ENCODE measurements around the gene DENND1A. TPM values are rescaled to one million over a fixed set of nuclear protein-coding genes. Genes with fewer than 3 reads are reported as not detected.

The DENND1A gene
- total RNA-seq, 1 experiment from 2014 or later = 23.5 TPM

DNA sequence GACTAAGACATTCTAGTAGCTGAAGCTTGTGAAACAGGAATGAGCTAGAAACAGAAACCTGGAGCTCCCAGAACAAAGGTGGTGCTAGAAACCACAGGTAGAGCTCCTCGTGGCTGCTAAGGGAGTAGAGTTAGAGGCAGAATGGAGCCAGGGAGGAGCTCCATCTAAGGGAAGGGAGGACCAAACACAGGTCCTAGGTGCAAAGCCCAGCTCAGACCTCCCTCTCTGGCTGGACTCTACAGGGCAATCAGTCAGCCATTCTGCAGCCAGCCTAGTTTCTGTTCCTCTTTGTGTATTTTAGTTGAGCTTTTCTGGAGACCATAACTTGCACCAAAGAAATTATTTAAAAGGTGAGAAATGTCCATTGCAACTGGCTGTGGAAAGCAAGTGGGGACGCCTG, 503.5 kb downstream of the DENND1A start (continued):
- TF ChIP-seq, protein P1, sequence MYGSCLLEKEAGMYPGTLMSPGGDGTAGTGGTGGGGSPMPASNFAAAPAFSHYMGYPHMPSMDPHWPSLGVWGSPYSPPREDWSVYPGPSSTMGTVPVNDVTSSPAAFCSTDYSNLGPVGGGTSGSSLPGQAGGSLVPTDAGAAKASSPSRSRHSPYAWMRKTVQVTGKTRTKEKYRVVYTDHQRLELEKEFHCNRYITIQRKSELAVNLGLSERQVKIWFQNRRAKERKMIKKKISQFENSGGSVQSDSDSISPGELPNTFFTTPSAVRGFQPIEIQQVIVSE (CRISPR knock-in tag; IDR thresholded peaks at IDR 0.05; ENCODE audit: borderline replicate concordance) = no peak
- TF ChIP-seq, protein P2, sequence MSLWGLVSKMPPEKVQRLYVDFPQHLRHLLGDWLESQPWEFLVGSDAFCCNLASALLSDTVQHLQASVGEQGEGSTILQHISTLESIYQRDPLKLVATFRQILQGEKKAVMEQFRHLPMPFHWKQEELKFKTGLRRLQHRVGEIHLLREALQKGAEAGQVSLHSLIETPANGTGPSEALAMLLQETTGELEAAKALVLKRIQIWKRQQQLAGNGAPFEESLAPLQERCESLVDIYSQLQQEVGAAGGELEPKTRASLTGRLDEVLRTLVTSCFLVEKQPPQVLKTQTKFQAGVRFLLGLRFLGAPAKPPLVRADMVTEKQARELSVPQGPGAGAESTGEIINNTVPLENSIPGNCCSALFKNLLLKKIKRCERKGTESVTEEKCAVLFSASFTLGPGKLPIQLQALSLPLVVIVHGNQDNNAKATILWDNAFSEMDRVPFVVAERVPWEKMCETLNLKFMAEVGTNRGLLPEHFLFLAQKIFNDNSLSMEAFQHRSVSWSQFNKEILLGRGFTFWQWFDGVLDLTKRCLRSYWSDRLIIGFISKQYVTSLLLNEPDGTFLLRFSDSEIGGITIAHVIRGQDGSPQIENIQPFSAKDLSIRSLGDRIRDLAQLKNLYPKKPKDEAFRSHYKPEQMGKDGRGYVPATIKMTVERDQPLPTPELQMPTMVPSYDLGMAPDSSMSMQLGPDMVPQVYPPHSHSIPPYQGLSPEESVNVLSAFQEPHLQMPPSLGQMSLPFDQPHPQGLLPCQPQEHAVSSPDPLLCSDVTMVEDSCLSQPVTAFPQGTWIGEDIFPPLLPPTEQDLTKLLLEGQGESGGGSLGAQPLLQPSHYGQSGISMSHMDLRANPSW (CRISPR knock-in tag; conservative IDR thresholded peaks at IDR 0.05; ENCODE audit: low read depth) = no peak
- TF ChIP-seq, protein P3, sequence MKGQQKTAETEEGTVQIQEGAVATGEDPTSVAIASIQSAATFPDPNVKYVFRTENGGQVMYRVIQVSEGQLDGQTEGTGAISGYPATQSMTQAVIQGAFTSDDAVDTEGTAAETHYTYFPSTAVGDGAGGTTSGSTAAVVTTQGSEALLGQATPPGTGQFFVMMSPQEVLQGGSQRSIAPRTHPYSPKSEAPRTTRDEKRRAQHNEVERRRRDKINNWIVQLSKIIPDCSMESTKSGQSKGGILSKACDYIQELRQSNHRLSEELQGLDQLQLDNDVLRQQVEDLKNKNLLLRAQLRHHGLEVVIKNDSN (CRISPR knock-in tag; IDR thresholded peaks at IDR 0.05) = no peak
- TF ChIP-seq ZBTB21 (CRISPR knock-in tag; IDR thresholded peaks at IDR 0.05; ENCODE audit: borderline replicate concordance) = no peak

DNA sequence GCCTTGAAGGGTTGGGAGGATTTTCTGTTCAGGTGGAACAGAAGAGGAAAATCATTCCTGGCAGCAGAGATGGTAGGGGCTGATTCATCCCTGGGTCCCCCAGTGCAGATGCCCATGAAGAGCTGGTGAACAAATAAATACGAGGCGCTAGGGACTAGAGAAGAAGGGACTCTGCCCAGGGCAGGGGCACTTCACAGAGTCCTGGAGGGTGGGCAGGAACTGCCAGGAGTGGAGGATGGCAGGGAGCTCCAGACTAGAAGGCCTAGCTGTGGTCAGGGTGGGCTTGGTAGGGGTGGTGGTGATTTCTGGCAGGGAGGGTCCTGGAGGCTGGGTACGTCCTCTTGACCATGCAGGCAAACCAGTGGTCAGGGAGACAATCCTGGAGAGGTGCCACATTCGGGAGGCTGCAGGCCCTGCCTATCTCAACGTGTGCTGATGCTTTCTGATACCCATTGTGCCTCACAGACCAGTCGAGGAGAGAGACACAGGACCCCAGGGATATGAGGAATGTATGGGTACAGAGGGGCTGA, 504.0 kb downstream of the DENND1A start:
- H3K4me3 Mint-ChIP-seq = no peak overlapping the region
- no peak for ATAC-seq
- ChIA-PET CTCF (interaction anchor here (1.0 to 2.4 kb wide), 6 partner anchors 10 to 117 kb away, joined by 3 to 11 read pairs (median 7); no protein-coding TSS in a partner anchor), POLR2A (interaction anchor here (0.6 to 0.9 kb wide), 2 partner anchors 10 to 139 kb away, joined by 3 to 7 read pairs; no protein-coding TSS in a partner anchor)
- 0 out of 2 replicates have a peak overlapping the region, but pooled peaks have one; percentile 13 for H3K27ac Mint-ChIP-seq
- H3K36me3 Mint-ChIP-seq = peaks cover 11% of the 10 kb centered on the region
- peaks cover 30% of the 10 kb centered on the region for H3K4me1 Mint-ChIP-seq
- no peak for DNase-seq (ENCODE audit: low spot score)
- no peaks in the 10 kb centered on the region for H3K9me3 Mint-ChIP-seq
- no peaks in the 10 kb centered on the region; the same call in 1 of the 2 replicates for H3K27me3 Mint-ChIP-seq (ENCODE audit: low read depth)
- TF ChIP-seq ETV6 (CRISPR knock-in tag; IDR thresholded peaks at IDR 0.05) (no peak), CBFB (CRISPR knock-in tag; IDR thresholded peaks at IDR 0.05; ENCODE audit: low read depth) (no peak), NFE2L1 (CRISPR knock-in tag; IDR thresholded peaks at IDR 0.05) (no peak), GTF2I (CRISPR knock-in tag; conservative IDR thresholded peaks at IDR 0.05) (no peak), ZBTB21 (CRISPR knock-in tag; IDR thresholded peaks at IDR 0.05; ENCODE audit: borderline replicate concordance) (no peak), ESRRA (CRISPR knock-in tag; IDR thresholded peaks at IDR 0.05; ENCODE audit: borderline replicate concordance) (no peak), TCF7 (CRISPR knock-in tag; IDR thresholded peaks at IDR 0.05; ENCODE audit: low read depth) (no peak), ZNF671 (CRISPR knock-in tag; IDR thresholded peaks at IDR 0.05) (no peak), FOXP1 (CRISPR knock-in tag; IDR thresholded peaks at IDR 0.05; ENCODE audit: borderline replicate concordance) (no peak), JAZF1 (CRISPR knock-in tag; IDR thresholded peaks at IDR 0.05) (no peak), GRHL2 (CRISPR knock-in tag; IDR thresholded peaks at IDR 0.05; ENCODE audit: insufficient replicate concordance, severe bottlenecking) (no peak)
- TF ChIP-seq, protein P1 (CRISPR knock-in tag; IDR thresholded peaks at IDR 0.05; ENCODE audit: borderline replicate concordance) = no peak
- TF ChIP-seq, protein P4, sequence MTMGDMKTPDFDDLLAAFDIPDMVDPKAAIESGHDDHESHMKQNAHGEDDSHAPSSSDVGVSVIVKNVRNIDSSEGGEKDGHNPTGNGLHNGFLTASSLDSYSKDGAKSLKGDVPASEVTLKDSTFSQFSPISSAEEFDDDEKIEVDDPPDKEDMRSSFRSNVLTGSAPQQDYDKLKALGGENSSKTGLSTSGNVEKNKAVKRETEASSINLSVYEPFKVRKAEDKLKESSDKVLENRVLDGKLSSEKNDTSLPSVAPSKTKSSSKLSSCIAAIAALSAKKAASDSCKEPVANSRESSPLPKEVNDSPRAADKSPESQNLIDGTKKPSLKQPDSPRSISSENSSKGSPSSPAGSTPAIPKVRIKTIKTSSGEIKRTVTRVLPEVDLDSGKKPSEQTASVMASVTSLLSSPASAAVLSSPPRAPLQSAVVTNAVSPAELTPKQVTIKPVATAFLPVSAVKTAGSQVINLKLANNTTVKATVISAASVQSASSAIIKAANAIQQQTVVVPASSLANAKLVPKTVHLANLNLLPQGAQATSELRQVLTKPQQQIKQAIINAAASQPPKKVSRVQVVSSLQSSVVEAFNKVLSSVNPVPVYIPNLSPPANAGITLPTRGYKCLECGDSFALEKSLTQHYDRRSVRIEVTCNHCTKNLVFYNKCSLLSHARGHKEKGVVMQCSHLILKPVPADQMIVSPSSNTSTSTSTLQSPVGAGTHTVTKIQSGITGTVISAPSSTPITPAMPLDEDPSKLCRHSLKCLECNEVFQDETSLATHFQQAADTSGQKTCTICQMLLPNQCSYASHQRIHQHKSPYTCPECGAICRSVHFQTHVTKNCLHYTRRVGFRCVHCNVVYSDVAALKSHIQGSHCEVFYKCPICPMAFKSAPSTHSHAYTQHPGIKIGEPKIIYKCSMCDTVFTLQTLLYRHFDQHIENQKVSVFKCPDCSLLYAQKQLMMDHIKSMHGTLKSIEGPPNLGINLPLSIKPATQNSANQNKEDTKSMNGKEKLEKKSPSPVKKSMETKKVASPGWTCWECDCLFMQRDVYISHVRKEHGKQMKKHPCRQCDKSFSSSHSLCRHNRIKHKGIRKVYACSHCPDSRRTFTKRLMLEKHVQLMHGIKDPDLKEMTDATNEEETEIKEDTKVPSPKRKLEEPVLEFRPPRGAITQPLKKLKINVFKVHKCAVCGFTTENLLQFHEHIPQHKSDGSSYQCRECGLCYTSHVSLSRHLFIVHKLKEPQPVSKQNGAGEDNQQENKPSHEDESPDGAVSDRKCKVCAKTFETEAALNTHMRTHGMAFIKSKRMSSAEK (CRISPR knock-in tag; IDR thresholded peaks at IDR 0.05; ENCODE audit: borderline replicate concordance) = no peak
- TF ChIP-seq, protein P5, sequence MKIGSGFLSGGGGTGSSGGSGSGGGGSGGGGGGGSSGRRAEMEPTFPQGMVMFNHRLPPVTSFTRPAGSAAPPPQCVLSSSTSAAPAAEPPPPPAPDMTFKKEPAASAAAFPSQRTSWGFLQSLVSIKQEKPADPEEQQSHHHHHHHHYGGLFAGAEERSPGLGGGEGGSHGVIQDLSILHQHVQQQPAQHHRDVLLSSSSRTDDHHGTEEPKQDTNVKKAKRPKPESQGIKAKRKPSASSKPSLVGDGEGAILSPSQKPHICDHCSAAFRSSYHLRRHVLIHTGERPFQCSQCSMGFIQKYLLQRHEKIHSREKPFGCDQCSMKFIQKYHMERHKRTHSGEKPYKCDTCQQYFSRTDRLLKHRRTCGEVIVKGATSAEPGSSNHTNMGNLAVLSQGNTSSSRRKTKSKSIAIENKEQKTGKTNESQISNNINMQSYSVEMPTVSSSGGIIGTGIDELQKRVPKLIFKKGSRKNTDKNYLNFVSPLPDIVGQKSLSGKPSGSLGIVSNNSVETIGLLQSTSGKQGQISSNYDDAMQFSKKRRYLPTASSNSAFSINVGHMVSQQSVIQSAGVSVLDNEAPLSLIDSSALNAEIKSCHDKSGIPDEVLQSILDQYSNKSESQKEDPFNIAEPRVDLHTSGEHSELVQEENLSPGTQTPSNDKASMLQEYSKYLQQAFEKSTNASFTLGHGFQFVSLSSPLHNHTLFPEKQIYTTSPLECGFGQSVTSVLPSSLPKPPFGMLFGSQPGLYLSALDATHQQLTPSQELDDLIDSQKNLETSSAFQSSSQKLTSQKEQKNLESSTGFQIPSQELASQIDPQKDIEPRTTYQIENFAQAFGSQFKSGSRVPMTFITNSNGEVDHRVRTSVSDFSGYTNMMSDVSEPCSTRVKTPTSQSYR (CRISPR knock-in tag; IDR thresholded peaks at IDR 0.05) = no peak
- TF ChIP-seq, protein P6, sequence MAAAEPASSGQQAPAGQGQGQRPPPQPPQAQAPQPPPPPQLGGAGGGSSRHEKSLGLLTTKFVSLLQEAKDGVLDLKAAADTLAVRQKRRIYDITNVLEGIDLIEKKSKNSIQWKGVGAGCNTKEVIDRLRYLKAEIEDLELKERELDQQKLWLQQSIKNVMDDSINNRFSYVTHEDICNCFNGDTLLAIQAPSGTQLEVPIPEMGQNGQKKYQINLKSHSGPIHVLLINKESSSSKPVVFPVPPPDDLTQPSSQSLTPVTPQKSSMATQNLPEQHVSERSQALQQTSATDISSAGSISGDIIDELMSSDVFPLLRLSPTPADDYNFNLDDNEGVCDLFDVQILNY (CRISPR knock-in tag; IDR thresholded peaks at IDR 0.05) = no peak
- TF ChIP-seq, protein P7, sequence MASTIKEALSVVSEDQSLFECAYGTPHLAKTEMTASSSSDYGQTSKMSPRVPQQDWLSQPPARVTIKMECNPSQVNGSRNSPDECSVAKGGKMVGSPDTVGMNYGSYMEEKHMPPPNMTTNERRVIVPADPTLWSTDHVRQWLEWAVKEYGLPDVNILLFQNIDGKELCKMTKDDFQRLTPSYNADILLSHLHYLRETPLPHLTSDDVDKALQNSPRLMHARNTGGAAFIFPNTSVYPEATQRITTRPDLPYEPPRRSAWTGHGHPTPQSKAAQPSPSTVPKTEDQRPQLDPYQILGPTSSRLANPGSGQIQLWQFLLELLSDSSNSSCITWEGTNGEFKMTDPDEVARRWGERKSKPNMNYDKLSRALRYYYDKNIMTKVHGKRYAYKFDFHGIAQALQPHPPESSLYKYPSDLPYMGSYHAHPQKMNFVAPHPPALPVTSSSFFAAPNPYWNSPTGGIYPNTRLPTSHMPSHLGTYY (CRISPR knock-in tag; IDR thresholded peaks at IDR 0.05) = no peak
- TF ChIP-seq, protein P8, sequence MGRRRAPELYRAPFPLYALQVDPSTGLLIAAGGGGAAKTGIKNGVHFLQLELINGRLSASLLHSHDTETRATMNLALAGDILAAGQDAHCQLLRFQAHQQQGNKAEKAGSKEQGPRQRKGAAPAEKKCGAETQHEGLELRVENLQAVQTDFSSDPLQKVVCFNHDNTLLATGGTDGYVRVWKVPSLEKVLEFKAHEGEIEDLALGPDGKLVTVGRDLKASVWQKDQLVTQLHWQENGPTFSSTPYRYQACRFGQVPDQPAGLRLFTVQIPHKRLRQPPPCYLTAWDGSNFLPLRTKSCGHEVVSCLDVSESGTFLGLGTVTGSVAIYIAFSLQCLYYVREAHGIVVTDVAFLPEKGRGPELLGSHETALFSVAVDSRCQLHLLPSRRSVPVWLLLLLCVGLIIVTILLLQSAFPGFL (CRISPR knock-in tag; IDR thresholded peaks at IDR 0.05; ENCODE audit: borderline replicate concordance) = no peak
